ENCODE measurements around the gene PRKRA.
"Not testable (repeated sequence)": the region's sequence is repeated elsewhere in the genome, so short reads cannot be mapped to it uniquely, and the experiment has no call there.

PRKRA gene

GRCh38 chr2:178457390-178457886 lies 6.5 kb upstream of the PRKRA start:
- DNase-seq (ENCODE audit: low spot score): no peak

GRCh38 chr2:178455947-178456346 lies 5.0 kb upstream of the PRKRA start:
- no peak for DNase-seq (ENCODE audit: low spot score)

GRCh38 chr2:178452870-178453269 lies 1.9 kb upstream of the PRKRA start:
- no peak for DNase-seq (ENCODE audit: low spot score)

GRCh38 chr2:178452334-178452733 lies 1.4 kb upstream of the PRKRA start:
- DNase-seq (ENCODE audit: low spot score): no peak

GRCh38 chr2:178450524-178450773 lies 526 bp downstream of the PRKRA start:
- DNase-seq (ENCODE audit: low spot score): no peak

- DNase-seq (ENCODE audit: low spot score): no peak
Observed at GRCh38 chr2:178449700-178450523, 1.1 kb downstream of the PRKRA start.

- DNase-seq (ENCODE audit: low spot score): no peak
Observed at GRCh38 chr2:178448968-178449661, 1.9 kb downstream of the PRKRA start.

GRCh38 chr2:178441426-178441825 lies 9.5 kb downstream of the PRKRA start:
- no peak for DNase-seq (ENCODE audit: low spot score)

GRCh38 chr2:178436662-178437061 lies 14.3 kb downstream of the PRKRA start:
- no peak for DNase-seq (ENCODE audit: low spot score)

GRCh38 chr2:178429336-178429735 lies 21.6 kb downstream of the PRKRA start:
- DNase-seq (ENCODE audit: low spot score): no peak

- DNase-seq (ENCODE audit: low spot score): no peak
Observed at GRCh38 chr2:178428396-178428806, 22.6 kb downstream of the PRKRA start.

- DNase-seq (ENCODE audit: low spot score): no peak
Observed at GRCh38 chr2:178427458-178427857, 23.5 kb downstream of the PRKRA start.

- no peak for DNase-seq (ENCODE audit: low spot score)
Observed at GRCh38 chr2:178426388-178426787, 24.6 kb downstream of the PRKRA start.

- no peak for DNase-seq (ENCODE audit: low spot score)
Observed at GRCh38 chr2:178425255-178425827, 25.6 kb downstream of the PRKRA start.

GRCh38 chr2:178423746-178424145 lies 27.2 kb downstream of the PRKRA start:
- not testable (repeated sequence) for DNase-seq (ENCODE audit: low spot score)

- no peak for DNase-seq (ENCODE audit: low spot score)
Observed at GRCh38 chr2:178422097-178422496, 28.9 kb downstream of the PRKRA start.

- DNase-seq (ENCODE audit: low spot score): no peak
Observed at GRCh38 chr2:178420463-178420999, 30.4 kb downstream of the PRKRA start.

GRCh38 chr2:178419123-178419522 lies 31.9 kb downstream of the PRKRA start:
- no peak for DNase-seq (ENCODE audit: low spot score)

- DNase-seq (ENCODE audit: low spot score): no peak
Observed at GRCh38 chr2:178418426-178418825, 32.5 kb downstream of the PRKRA start.

- DNase-seq (ENCODE audit: low spot score): no peak
Observed at GRCh38 chr2:178417916-178418315, 33.1 kb downstream of the PRKRA start.

GRCh38 chr2:178415979-178416378 lies 35.0 kb downstream of the PRKRA start:
- no peak for DNase-seq (ENCODE audit: low spot score)

GRCh38 chr2:178414266-178415247 lies 36.4 kb downstream of the PRKRA start:
- DNase-seq (ENCODE audit: low spot score): peak; percentile 84
